HFF-Myc (cell line): ENCODE measurements around the gene CETP.

Experiments used
- DNase-seq: peaks from one replicate; pipeline ENCODE4 v3.0.0-alpha.2; 2011; ENCODE audit warnings: low read depth; ENCODE audit errors: extremely low read depth
- H3K4me3 ChIP-seq: replicated peaks from 2 replicates; pipeline ENCODE4 v1.5.1; 2011; ENCODE audit warnings: low read depth, mild to moderate bottlenecking, control low read depth, low read length
- TF ChIP-seq, protein P1 (sequence below): IDR thresholded peaks from 2 replicates; pipeline ENCODE4 v1.5.1; 2012; ENCODE audit warnings: mild to moderate bottlenecking, low read depth, low read length, control low read depth; ENCODE audit errors: missing control alignments

Gene CETP, protein sequence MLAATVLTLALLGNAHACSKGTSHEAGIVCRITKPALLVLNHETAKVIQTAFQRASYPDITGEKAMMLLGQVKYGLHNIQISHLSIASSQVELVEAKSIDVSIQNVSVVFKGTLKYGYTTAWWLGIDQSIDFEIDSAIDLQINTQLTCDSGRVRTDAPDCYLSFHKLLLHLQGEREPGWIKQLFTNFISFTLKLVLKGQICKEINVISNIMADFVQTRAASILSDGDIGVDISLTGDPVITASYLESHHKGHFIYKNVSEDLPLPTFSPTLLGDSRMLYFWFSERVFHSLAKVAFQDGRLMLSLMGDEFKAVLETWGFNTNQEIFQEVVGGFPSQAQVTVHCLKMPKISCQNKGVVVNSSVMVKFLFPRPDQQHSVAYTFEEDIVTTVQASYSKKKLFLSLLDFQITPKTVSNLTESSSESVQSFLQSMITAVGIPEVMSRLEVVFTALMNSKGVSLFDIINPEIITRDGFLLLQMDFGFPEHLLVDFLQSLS

DNA sequence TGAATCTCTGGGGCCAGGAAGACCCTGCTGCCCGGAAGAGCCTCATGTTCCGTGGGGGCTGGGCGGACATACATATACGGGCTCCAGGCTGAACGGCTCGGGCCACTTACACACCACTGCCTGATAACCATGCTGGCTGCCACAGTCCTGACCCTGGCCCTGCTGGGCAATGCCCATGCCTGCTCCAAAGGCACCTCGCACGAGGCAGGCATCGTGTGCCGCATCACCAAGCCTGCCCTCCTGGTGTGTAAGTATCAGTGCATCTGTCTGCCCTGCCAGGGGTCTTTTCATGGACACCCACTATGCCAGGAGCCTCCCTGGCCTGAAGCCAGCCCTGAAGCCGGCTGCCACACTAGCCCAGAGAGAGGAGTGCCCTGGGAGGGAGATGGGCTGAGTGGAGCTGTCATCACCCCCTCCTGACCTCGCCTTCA, at the start of gene CETP:
Gene CETP, plus strand, starts transcription at position 100 of the 431 bp plus-strand sequence. Its CDS starts 30 bp downstream, at position 130.
- no peak within 1 kb of the TSS for H3K4me3 ChIP-seq
- TF ChIP-seq, protein P1, sequence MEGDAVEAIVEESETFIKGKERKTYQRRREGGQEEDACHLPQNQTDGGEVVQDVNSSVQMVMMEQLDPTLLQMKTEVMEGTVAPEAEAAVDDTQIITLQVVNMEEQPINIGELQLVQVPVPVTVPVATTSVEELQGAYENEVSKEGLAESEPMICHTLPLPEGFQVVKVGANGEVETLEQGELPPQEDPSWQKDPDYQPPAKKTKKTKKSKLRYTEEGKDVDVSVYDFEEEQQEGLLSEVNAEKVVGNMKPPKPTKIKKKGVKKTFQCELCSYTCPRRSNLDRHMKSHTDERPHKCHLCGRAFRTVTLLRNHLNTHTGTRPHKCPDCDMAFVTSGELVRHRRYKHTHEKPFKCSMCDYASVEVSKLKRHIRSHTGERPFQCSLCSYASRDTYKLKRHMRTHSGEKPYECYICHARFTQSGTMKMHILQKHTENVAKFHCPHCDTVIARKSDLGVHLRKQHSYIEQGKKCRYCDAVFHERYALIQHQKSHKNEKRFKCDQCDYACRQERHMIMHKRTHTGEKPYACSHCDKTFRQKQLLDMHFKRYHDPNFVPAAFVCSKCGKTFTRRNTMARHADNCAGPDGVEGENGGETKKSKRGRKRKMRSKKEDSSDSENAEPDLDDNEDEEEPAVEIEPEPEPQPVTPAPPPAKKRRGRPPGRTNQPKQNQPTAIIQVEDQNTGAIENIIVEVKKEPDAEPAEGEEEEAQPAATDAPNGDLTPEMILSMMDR, result no peak
- no peak for DNase-seq

DNA sequence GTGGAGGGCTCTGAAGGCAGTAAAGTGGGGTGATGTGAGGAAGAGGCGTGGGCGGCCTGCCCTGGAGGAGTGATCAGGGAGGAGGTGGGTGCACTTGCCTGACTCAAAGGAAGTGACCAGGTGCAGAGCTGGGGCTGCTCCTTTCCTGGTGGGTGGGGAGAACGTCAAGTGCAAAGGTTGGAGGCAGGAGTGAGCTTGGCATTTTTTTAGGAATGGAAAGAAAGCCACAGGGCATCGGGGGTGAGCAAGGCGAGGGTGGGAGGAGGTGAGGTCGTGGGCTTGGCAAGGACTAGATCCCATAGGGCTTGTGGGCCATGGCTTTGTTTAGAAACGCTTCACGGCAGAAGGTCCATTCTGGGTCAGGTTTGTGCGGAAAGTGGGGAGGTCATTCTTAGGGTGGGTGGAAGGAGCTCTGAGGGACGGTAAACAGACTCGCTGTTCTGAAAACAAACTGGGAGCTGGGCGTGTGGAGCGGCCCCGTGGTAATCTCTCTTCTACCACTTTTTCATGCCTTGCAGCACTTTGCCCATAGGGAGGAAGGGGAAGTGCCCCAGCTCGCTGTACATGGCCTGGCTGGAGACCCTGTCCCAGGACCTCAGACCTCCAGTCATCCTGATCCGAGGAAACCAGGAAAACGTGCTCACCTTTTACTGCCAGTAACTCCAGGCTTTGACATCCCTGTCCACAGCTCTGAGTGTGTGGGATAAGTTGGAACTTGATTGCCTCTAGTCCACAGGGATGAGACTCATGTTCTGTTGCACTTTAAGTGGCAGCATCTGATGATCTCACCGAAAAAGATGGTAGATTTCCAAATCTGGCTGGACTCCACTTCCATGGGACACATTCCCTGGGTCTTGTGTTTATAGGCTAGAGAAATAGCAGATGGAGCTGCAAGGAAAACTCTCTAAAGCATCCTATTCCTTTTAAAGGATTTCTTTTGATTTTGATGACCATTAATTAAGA, 48.7 kb upstream of the CETP start:
- TF ChIP-seq, protein P1, result no peak
- no peak overlapping the region for H3K4me3 ChIP-seq
- DNase-seq, result no peak

DNA sequence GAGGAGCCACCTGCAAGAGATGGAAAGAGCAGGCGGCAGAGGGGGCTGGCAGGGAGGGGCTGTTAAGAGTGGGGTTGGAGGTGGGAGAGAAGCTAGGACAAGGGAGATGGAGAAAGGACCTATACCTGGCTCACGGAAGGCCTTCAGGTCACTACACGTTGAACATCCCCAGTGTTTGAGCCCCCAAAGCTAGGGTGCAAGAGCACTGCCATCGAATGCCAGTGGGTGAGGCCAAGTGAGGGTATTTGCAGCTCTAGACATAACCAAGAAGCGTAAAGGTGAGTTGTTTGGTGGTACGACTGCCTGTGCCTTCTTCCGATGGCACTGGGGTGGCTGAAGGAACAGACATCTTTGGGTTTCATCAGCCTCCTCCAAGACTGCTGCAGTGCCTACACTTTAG, 46.9 kb upstream of the CETP start:
- no peak for DNase-seq
- TF ChIP-seq, protein P1, result no peak
- H3K4me3 ChIP-seq, result no peak overlapping the region

DNA sequence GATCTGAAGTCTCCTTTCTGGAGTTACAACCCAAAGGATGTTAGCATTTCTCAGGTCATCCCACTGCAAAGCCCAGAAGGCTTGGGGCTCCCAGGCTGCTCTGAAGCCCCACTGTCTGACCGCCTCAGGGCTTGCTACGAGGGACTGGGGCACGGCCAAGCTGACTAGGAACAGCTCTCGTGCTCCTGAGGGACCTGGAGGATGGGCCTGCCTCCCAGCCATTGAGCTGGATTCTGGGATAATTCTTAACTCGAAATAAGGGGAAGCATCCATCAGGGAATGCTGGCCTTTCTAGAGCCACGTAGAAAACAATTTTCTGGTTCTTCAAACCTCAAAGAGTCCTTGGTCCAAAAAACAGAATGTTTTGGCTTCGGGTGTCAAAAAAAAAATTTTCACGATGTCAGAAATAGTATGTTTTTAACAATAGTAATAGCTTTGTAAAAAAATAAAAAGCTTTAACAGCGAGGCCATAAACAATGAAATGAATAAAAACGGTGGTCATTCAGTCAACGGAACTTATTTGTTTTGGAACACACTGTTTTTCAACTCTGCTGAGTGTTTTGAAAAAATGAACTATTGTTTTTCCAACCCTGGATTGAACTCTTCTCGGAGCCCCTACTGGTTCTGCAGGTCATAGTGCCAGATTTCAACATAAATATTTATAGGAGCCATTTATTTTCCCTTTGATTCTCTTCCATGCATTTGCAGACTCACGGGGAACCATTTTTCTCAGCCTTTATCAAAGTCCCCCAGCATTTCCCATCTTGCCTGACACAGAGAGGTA, 46.2 kb upstream of the CETP start:
- TF ChIP-seq, protein P1, result no peak
- no peak overlapping the region for H3K4me3 ChIP-seq
- DNase-seq, result no peak

DNA sequence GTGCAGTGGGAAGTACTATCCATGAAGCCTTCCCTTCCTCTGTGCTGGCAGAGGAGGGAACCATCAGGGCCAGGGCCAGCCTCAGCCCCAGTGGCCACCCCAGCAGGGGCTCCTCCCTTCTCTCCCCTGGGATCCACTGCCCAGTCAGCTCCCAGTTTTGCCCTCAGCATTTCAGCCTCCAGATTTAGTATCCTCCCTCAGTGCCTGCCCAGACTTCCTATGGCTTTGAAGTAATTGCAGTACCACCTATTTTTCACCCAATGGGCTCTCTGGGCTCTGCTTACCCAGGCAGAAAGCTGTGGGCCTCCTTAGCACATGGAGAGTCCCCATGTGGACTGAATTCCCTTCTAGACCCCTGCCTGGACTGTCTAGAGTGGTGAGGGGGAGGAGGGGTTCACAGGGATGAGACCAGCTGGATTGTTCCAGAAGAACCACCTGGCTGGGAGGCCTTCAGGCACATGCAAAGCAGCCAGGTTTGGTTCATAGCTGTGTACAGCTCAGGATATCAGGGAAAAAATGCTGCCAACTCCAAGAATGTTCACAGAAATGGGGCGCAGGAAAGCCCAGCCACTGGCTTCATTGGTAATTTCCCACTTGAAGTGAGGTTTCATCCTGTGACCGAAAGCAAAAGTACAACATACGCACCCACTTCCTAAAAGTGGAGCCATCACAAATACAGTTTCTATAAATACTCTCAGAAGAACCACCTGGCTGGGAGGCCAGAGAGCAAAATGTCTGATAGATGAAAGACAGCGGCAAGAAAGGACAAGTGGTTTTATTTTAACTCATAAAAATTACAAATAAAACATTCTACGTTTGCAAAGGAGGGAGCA, 45.0 kb upstream of the CETP start:
- TF ChIP-seq, protein P1, result no peak
- H3K4me3 ChIP-seq, result no peak overlapping the region
- DNase-seq, result no peak
